Gastrocnemius medialis (tissue), 4 donors: ENCODE data around the gene AKAP13.

ENCODE experiments used
- CTCF ChIP-seq, 5 experiments: fragments of 450-650 bp in 3 of 5; fragments of 200-600 bp in 2 of 5; sonication (generic) in 2 of 5; IDR thresholded peaks in 4 of 5; conservative IDR thresholded peaks in 1 of 5; 1 replicate in 4 of 5; 2 replicates in 1 of 5; pipeline ENCODE4 v1.5.1; 2016 to 2019; ENCODE audit warnings: antibody characterized with exemption in 5 of 5, mild to moderate bottlenecking in 3 of 5, moderate library complexity in 3 of 5
- POLR2A ChIP-seq, 2 donors: fragments of 450-650 bp; IDR thresholded peaks; one replicate each; pipeline ENCODE4 v1.6.1; 2017; ENCODE audit warnings: antibody characterized with exemption in 2 of 2, mild to moderate bottlenecking in 2 of 2, moderate library complexity in 2 of 2

- TF ChIP-seq CTCF (IDR thresholded peaks at IDR 0.05 in 4 of 5, conservative IDR thresholded peaks at IDR 0.05 in 1 of 5) (no peak), POLR2A (IDR thresholded peaks at IDR 0.05) (no peak)
These were observed 30.0 kb upstream of the AKAP13 start for GRCh38 chr15:85350395-85350794.
